ENCODE measurements around the gene PARD6G. TPM values are rescaled to one million over a fixed set of nuclear protein-coding genes. Genes with fewer than 3 reads are reported as not detected.

PARD6G gene
- total RNA-seq, 1 donor from 2014 or later = 29.6 TPM

GRCh38 chr18:80148326-80149199 is 98.8 kb downstream of the PARD6G start:
- TF ChIP-seq EZH2 (IDR thresholded peaks at IDR 0.05; ENCODE audit: insufficient read depth, low read length) = no peak
- TF ChIP-seq, protein P1, sequence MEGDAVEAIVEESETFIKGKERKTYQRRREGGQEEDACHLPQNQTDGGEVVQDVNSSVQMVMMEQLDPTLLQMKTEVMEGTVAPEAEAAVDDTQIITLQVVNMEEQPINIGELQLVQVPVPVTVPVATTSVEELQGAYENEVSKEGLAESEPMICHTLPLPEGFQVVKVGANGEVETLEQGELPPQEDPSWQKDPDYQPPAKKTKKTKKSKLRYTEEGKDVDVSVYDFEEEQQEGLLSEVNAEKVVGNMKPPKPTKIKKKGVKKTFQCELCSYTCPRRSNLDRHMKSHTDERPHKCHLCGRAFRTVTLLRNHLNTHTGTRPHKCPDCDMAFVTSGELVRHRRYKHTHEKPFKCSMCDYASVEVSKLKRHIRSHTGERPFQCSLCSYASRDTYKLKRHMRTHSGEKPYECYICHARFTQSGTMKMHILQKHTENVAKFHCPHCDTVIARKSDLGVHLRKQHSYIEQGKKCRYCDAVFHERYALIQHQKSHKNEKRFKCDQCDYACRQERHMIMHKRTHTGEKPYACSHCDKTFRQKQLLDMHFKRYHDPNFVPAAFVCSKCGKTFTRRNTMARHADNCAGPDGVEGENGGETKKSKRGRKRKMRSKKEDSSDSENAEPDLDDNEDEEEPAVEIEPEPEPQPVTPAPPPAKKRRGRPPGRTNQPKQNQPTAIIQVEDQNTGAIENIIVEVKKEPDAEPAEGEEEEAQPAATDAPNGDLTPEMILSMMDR (IDR thresholded peaks at IDR 0.05; ENCODE audit: insufficient read depth, low read depth, low read length) = no peak
- Mint-ChIP-seq H3K36me3 (ENCODE audit: low read depth, unreplicated experiment) (no peaks in the 10 kb centered on the region), H3K27ac (ENCODE audit: unreplicated experiment) (peak overlapping the region; percentile 41), H3K27me3 (ENCODE audit: low read depth, unreplicated experiment) (no peaks in the 10 kb centered on the region), H3K4me1 (ENCODE audit: low read depth, unreplicated experiment) (peaks cover 16% of the 10 kb centered on the region), H3K9me3 (ENCODE audit: unreplicated experiment) (no peaks in the 10 kb centered on the region), H3K4me3 (ENCODE audit: unreplicated experiment) (peak overlapping the region; percentile 96)
- Histone ChIP-seq H3K4me3 (ENCODE audit: insufficient read depth, low read depth, low read length) (peak overlapping the region; percentile 79), H3K36me3 (ENCODE audit: insufficient read depth, low read length) (no peaks in the 10 kb centered on the region), H4K20me1 (ENCODE audit: insufficient read depth, low read length) (peaks cover 10% of the 10 kb centered on the region), H3K79me2 (ENCODE audit: insufficient read depth, low read length) (no peaks in the 10 kb centered on the region), H3K27me3 (ENCODE audit: insufficient read depth, low read length) (no peaks in the 10 kb centered on the region), H3K9me3 (ENCODE audit: insufficient read depth, low read depth, low read length) (no peaks in the 10 kb centered on the region), H3K4me1 (ENCODE audit: insufficient read depth, low read length) (peaks cover 6% of the 10 kb centered on the region), H3K27ac (ENCODE audit: low read depth, low read length) (no peak overlapping the region), H3K9ac (ENCODE audit: low read length) (peak overlapping the region; percentile 75), H2AFZ (ENCODE audit: low read depth, low read length) (peak overlapping the region; percentile 67), H3K4me2 (ENCODE audit: low read length) (peak overlapping the region; percentile 93)
- FAIRE-seq (no peak), DNase-seq (ENCODE audit: low read depth) (peak; percentile 14)

DNA sequence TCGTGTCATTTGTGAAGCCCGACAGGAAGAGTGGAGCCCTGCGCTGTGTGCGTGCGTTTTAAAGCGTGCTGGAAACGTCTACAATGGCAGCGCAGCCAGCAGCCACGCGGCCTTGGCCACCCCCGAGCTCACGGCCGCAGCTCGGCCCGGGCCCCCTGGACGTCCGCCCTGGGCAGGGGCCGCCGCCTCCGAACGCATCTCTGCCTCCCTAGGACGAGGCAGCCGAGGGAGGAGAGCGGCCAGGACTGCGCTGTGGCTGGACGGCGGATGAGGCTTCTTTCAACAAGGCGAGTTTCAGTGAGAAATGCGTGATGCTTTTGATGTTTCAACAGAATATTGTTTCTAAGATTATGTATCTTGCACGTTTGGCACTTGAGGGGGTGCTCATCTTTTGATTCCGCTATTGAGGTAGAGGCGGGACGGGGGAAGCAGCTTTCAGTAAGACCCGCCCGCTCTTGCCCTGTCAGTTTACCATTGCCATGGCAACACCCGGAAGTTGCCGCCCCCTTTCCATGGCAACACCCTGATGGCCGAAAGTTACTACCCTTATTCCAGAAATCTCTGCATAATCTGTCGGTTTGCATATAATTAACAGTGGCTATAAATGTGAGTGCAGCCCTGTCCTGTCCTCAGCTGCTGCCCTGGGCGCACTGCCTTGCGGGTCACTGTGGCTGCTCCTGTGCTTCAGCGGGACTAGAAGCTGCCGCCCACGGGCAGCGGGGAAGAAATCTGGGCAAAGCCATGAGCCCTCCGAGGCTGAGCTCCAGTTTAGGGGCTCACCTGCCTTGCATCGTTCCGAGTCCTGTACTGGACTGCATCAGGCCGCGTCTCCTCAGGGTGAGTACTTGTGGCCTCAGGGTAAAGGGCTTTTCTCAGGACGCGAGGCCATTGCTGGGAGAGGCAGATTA is 99.6 kb downstream of the PARD6G start:
- Mint-ChIP-seq H3K27me3 (ENCODE audit: low read depth, unreplicated experiment) (no peaks in the 10 kb centered on the region), H3K9me3 (ENCODE audit: unreplicated experiment) (no peaks in the 10 kb centered on the region), H3K36me3 (ENCODE audit: low read depth, unreplicated experiment) (no peaks in the 10 kb centered on the region), H3K4me1 (ENCODE audit: low read depth, unreplicated experiment) (peaks cover 16% of the 10 kb centered on the region), H3K27ac (ENCODE audit: unreplicated experiment) (peak overlapping the region; percentile 77), H3K4me3 (ENCODE audit: unreplicated experiment) (peak overlapping the region; percentile 96)
- no peaks in the 10 kb centered on the region for H3K36me3 ChIP-seq (ENCODE audit: insufficient read depth, low read length)
- peaks cover 6% of the 10 kb centered on the region for H3K4me1 ChIP-seq (ENCODE audit: insufficient read depth, low read length)
- peaks cover 13% of the 10 kb centered on the region for H4K20me1 ChIP-seq (ENCODE audit: insufficient read depth, low read length)
- H3K79me2 ChIP-seq (ENCODE audit: insufficient read depth, low read length) = no peaks in the 10 kb centered on the region
- H2AFZ ChIP-seq (ENCODE audit: low read depth, low read length) = peak overlapping the region; percentile 71
- peak overlapping the region; percentile 79 for H3K4me3 ChIP-seq (ENCODE audit: insufficient read depth, low read depth, low read length)
- TF ChIP-seq, protein P1 (IDR thresholded peaks at IDR 0.05; ENCODE audit: insufficient read depth, low read depth, low read length) = no peak
- TF ChIP-seq EZH2 (IDR thresholded peaks at IDR 0.05; ENCODE audit: insufficient read depth, low read length) = no peak
- H3K27me3 ChIP-seq (ENCODE audit: insufficient read depth, low read length) = no peaks in the 10 kb centered on the region
- DNase-seq (ENCODE audit: low read depth) = peak; percentile 73
- no peak overlapping the region for H3K27ac ChIP-seq (ENCODE audit: low read depth, low read length)
- H3K9ac ChIP-seq (ENCODE audit: low read length) = peak overlapping the region; percentile 75
- no peak for FAIRE-seq
- H3K9me3 ChIP-seq (ENCODE audit: insufficient read depth, low read depth, low read length) = no peaks in the 10 kb centered on the region
- peak overlapping the region; percentile 93 for H3K4me2 ChIP-seq (ENCODE audit: low read length)

All from astrocyte (in vitro differentiated cells and primary cell).